ENCODE results near the gene MFSD8.
"Not testable (repeated sequence)": the region's sequence is repeated elsewhere in the genome, so short reads cannot be mapped to it uniquely, and the experiment has no call there.

The MFSD8 gene

GRCh38 chr4:127982445-127982844, 17.5 kb upstream of the MFSD8 start:
- Histone ChIP-seq H3K36me3 (ENCODE audit: control insufficient read depth in 5 of 5, insufficient read depth in 5 of 5, low read length in 5 of 5) (peaks cover 0 to 15% (median 8%) of the 10 kb centered on the region in 5 donors), H3K9me3 (ENCODE audit: control insufficient read depth in 5 of 5, low read length in 5 of 5) (peaks cover 0 to 3% (median 2%) of the 10 kb centered on the region in 5 donors), H3K4me1 (ENCODE audit: control insufficient read depth in 5 of 5, insufficient read depth in 5 of 5, low read length in 5 of 5) (no peaks in the 10 kb centered on the region), H3K4me3 (ENCODE audit: low read depth in 1 of 5, low read length in 5 of 5) (no peak overlapping the region), H3K27ac (ENCODE audit: low read depth, low read length) (no peak overlapping the region), H3K27me3 (ENCODE audit: control insufficient read depth in 5 of 5, insufficient read depth in 4 of 5, low read length in 5 of 5) (no peaks in the 10 kb centered on the region), H3K9ac (ENCODE audit: low read length in 5 of 5) (no peak overlapping the region)

- no peak overlapping the region for H3K27ac ChIP-seq (ENCODE audit: low read depth, low read length)
- no peaks in the 10 kb centered on the region for H3K27me3 ChIP-seq (ENCODE audit: control insufficient read depth in 5 of 5, insufficient read depth in 4 of 5, low read length in 5 of 5)
- H3K9me3 ChIP-seq (ENCODE audit: control insufficient read depth in 5 of 5, low read length in 5 of 5), result peaks cover 0 to 3% (median 2%) of the 10 kb centered on the region in 5 donors
- peaks cover 0 to 3% (median 0%) of the 10 kb centered on the region in 5 donors for H3K36me3 ChIP-seq (ENCODE audit: control insufficient read depth in 5 of 5, insufficient read depth in 5 of 5, low read length in 5 of 5)
- no peak overlapping the region for H3K9ac ChIP-seq (ENCODE audit: low read length in 5 of 5)
- no peaks in the 10 kb centered on the region for H3K4me1 ChIP-seq (ENCODE audit: control insufficient read depth in 5 of 5, insufficient read depth in 5 of 5, low read length in 5 of 5)
- H3K4me3 ChIP-seq (ENCODE audit: low read depth in 1 of 5, low read length in 5 of 5), result no peak overlapping the region
Observed at GRCh38 chr4:127978930-127979329, 14.0 kb upstream of the MFSD8 start.

- H3K4me3 ChIP-seq (ENCODE audit: low read depth in 1 of 5, low read length in 5 of 5), result no peak overlapping the region
- no peak overlapping the region for H3K9ac ChIP-seq (ENCODE audit: low read length in 5 of 5)
- H3K27me3 ChIP-seq (ENCODE audit: control insufficient read depth in 5 of 5, insufficient read depth in 4 of 5, low read length in 5 of 5), result no peaks in the 10 kb centered on the region
- H3K9me3 ChIP-seq (ENCODE audit: control insufficient read depth in 5 of 5, low read length in 5 of 5), result peaks cover 0 to 3% (median 2%) of the 10 kb centered on the region in 5 donors
- H3K4me1 ChIP-seq (ENCODE audit: control insufficient read depth in 5 of 5, insufficient read depth in 5 of 5, low read length in 5 of 5), result no peaks in the 10 kb centered on the region
- H3K36me3 ChIP-seq (ENCODE audit: control insufficient read depth in 5 of 5, insufficient read depth in 5 of 5, low read length in 5 of 5), result peaks cover 0 to 6% (median 2%) of the 10 kb centered on the region in 5 donors
- no peak overlapping the region for H3K27ac ChIP-seq (ENCODE audit: low read depth, low read length)
Observed at GRCh38 chr4:127975121-127975770, 10.3 kb upstream of the MFSD8 start.

- H3K9me3 ChIP-seq (ENCODE audit: control insufficient read depth in 5 of 5, low read length in 5 of 5); H3K27me3 ChIP-seq (ENCODE audit: control insufficient read depth in 5 of 5, insufficient read depth in 4 of 5, low read length in 5 of 5); H3K36me3 ChIP-seq (ENCODE audit: control insufficient read depth in 5 of 5, insufficient read depth in 5 of 5, low read length in 5 of 5); H3K27ac ChIP-seq (ENCODE audit: low read depth, low read length); H3K4me1 ChIP-seq (ENCODE audit: control insufficient read depth in 5 of 5, insufficient read depth in 5 of 5, low read length in 5 of 5); H3K4me3 ChIP-seq (ENCODE audit: low read depth in 1 of 5, low read length in 5 of 5); H3K9ac ChIP-seq (ENCODE audit: low read length in 5 of 5): not testable (repeated sequence)
Observed at GRCh38 chr4:127970925-127971324, 6.0 kb upstream of the MFSD8 start.

- H3K9ac ChIP-seq (ENCODE audit: low read length in 5 of 5), result no peak overlapping the region
- peaks cover 0 to 12% (median 10%) of the 10 kb centered on the region in 5 donors for H3K4me1 ChIP-seq (ENCODE audit: control insufficient read depth in 5 of 5, insufficient read depth in 5 of 5, low read length in 5 of 5)
- H3K4me3 ChIP-seq (ENCODE audit: low read depth in 1 of 5, low read length in 5 of 5), result no peak overlapping the region
- H3K27ac ChIP-seq (ENCODE audit: low read depth, low read length), result no peak overlapping the region
- H3K36me3 ChIP-seq (ENCODE audit: control insufficient read depth in 5 of 5, insufficient read depth in 5 of 5, low read length in 5 of 5), result peaks cover 0 to 4% (median 0%) of the 10 kb centered on the region in 5 donors
- no peaks in the 10 kb centered on the region for H3K27me3 ChIP-seq (ENCODE audit: control insufficient read depth in 5 of 5, insufficient read depth in 4 of 5, low read length in 5 of 5)
- H3K9me3 ChIP-seq (ENCODE audit: control insufficient read depth in 5 of 5, low read length in 5 of 5), result no peaks in the 10 kb centered on the region
Observed at GRCh38 chr4:127968586-127968985, 3.6 kb upstream of the MFSD8 start.

- Histone ChIP-seq H3K4me3 (ENCODE audit: low read depth in 1 of 5, low read length in 5 of 5) (no peak overlapping the region), H3K9ac (ENCODE audit: low read length in 5 of 5) (no peak overlapping the region), H3K9me3 (ENCODE audit: control insufficient read depth in 5 of 5, low read length in 5 of 5) (no peaks in the 10 kb centered on the region), H3K27ac (ENCODE audit: low read depth, low read length) (no peak overlapping the region), H3K36me3 (ENCODE audit: control insufficient read depth in 5 of 5, insufficient read depth in 5 of 5, low read length in 5 of 5) (no peaks in the 10 kb centered on the region), H3K4me1 (ENCODE audit: control insufficient read depth in 5 of 5, insufficient read depth in 5 of 5, low read length in 5 of 5) (peaks cover 0 to 12% (median 10%) of the 10 kb centered on the region in 5 donors), H3K27me3 (ENCODE audit: control insufficient read depth in 5 of 5, insufficient read depth in 4 of 5, low read length in 5 of 5) (no peaks in the 10 kb centered on the region)
Observed at GRCh38 chr4:127967141-127967775, 2.3 kb upstream of the MFSD8 start.

GRCh38 chr4:127965803-127966175, 816 bp upstream of the MFSD8 start:
- Histone ChIP-seq H3K27ac (ENCODE audit: low read depth, low read length) (peak overlapping the region; percentile 86), H3K9me3 (ENCODE audit: control insufficient read depth in 5 of 5, low read length in 5 of 5) (no peaks in the 10 kb centered on the region), H3K9ac (ENCODE audit: low read length in 5 of 5) (peak overlapping the region; percentile 73 to 99 (median 86)), H3K36me3 (ENCODE audit: control insufficient read depth in 5 of 5, insufficient read depth in 5 of 5, low read length in 5 of 5) (no peaks in the 10 kb centered on the region), H3K4me1 (ENCODE audit: control insufficient read depth in 5 of 5, insufficient read depth in 5 of 5, low read length in 5 of 5) (peaks cover 0 to 12% (median 10%) of the 10 kb centered on the region in 5 donors), H3K27me3 (ENCODE audit: control insufficient read depth in 5 of 5, insufficient read depth in 4 of 5, low read length in 5 of 5) (no peaks in the 10 kb centered on the region), H3K4me3 (ENCODE audit: low read depth in 1 of 5, low read length in 5 of 5) (peak overlapping the region; percentile 76 to 98 (median 91))

GRCh38 chr4:127964426-127965061, 429 bp downstream of the MFSD8 start:
- H3K4me1 ChIP-seq (ENCODE audit: control insufficient read depth in 5 of 5, insufficient read depth in 5 of 5, low read length in 5 of 5), result peaks cover 0 to 12% (median 10%) of the 10 kb centered on the region in 5 donors
- H3K27ac ChIP-seq (ENCODE audit: low read depth, low read length), result peak overlapping the region; percentile 86
- not testable (repeated sequence) for H3K27me3 ChIP-seq (ENCODE audit: control insufficient read depth in 5 of 5, insufficient read depth in 4 of 5, low read length in 5 of 5); H3K36me3 ChIP-seq (ENCODE audit: control insufficient read depth in 5 of 5, insufficient read depth in 5 of 5, low read length in 5 of 5); H3K9me3 ChIP-seq (ENCODE audit: control insufficient read depth in 5 of 5, low read length in 5 of 5)
- H3K4me3 ChIP-seq (ENCODE audit: low read depth in 1 of 5, low read length in 5 of 5), result peak overlapping the region; percentile 81 to 98 (median 97)
- peak overlapping the region; percentile 73 to 99 (median 92) for H3K9ac ChIP-seq (ENCODE audit: low read length in 5 of 5)

GRCh38 chr4:127963633-127964398, 1.2 kb downstream of the MFSD8 start:
- not testable (repeated sequence) for H3K9ac ChIP-seq (ENCODE audit: low read length in 5 of 5); H3K27me3 ChIP-seq (ENCODE audit: control insufficient read depth in 5 of 5, insufficient read depth in 4 of 5, low read length in 5 of 5); H3K27ac ChIP-seq (ENCODE audit: low read depth, low read length); H3K9me3 ChIP-seq (ENCODE audit: control insufficient read depth in 5 of 5, low read length in 5 of 5); H3K36me3 ChIP-seq (ENCODE audit: control insufficient read depth in 5 of 5, insufficient read depth in 5 of 5, low read length in 5 of 5)
- H3K4me3 ChIP-seq (ENCODE audit: low read depth in 1 of 5, low read length in 5 of 5), result peak overlapping the region in 2 of 5 donors; percentile 91 to 98
- peaks cover 0 to 12% (median 10%) of the 10 kb centered on the region in 5 donors for H3K4me1 ChIP-seq (ENCODE audit: control insufficient read depth in 5 of 5, insufficient read depth in 5 of 5, low read length in 5 of 5)

Data from subcutaneous abdominal adipose tissue (tissue), 5 donors.